Stimulated activated CD4-positive, alpha-beta T cell treated with anti-CD3 and anti-CD28 coated beads, TNF-alpha, amount 100 ng/mL, for 24 hours (primary cell): Measurements from ENCODE around the gene CASKIN1.

Experiments
- DNase-seq, 3 experiments: peaks; one replicate each; pipeline ENCODE4 v3.0.0-alpha.2; 2020; ENCODE audit warnings: low read depth in 3 of 3

CASKIN1 gene

GRCh38 chr16:2157480-2158261, 38.7 kb downstream of the CASKIN1 start:
- no peak for DNase-seq

- DNase-seq = no peak
These were observed 39.6 kb downstream of the CASKIN1 start for GRCh38 chr16:2156849-2157224.

GRCh38 chr16:2155977-2156848, 40.2 kb downstream of the CASKIN1 start:
- DNase-seq = no peak

- DNase-seq = peak; percentile 95 to 97 (median 96)
These were observed 41.1 kb downstream of the CASKIN1 start, which contains the start of gene TRAF7 for GRCh38 chr16:2155091-2155950. TRAF7 (plus strand) TSS chr16:2155782; CDS start chr16:2163921, 8,139 bp downstream.

- no peak for DNase-seq
These were observed 41.8 kb downstream of the CASKIN1 start for GRCh38 chr16:2154533-2155090.

GRCh38 chr16:2152695-2153506, 43.5 kb downstream of the CASKIN1 start:
- DNase-seq = peak in 1 of 3 experiments; percentile 43

- DNase-seq = peak in 1 of 3 experiments; percentile 42
These were observed 45.0 kb downstream of the CASKIN1 start for GRCh38 chr16:2151188-2152091.

GRCh38 chr16:2150418-2151187, 45.8 kb downstream of the CASKIN1 start:
- DNase-seq = peak in 1 of 3 experiments; percentile 57

GRCh38 chr16:2149630-2150417, 46.6 kb downstream of the CASKIN1 start:
- peak in 1 of 3 experiments; percentile 52 for DNase-seq

- DNase-seq = peak in 1 of 3 experiments; percentile 41
These were observed 47.4 kb downstream of the CASKIN1 start for GRCh38 chr16:2148714-2149629.

- peak in 1 of 3 experiments; percentile 44 for DNase-seq
These were observed 48.3 kb downstream of the CASKIN1 start, which contains the start of gene RAB26 for GRCh38 chr16:2147981-2148671. RAB26 (plus strand) TSS chr16:2148625; CDS start chr16:2148784, 159 bp downstream.

GRCh38 chr16:2147378-2147777, 49.0 kb downstream of the CASKIN1 start:
- no peak for DNase-seq

GRCh38 chr16:2145843-2146242, 50.6 kb downstream of the CASKIN1 start:
- no peak for DNase-seq

GRCh38 chr16:2143878-2144485, 52.4 kb downstream of the CASKIN1 start:
- no peak for DNase-seq
